Type B pancreatic cell (in vitro differentiated cells): ENCODE data around the gene COL1A2. TPM values are rescaled to one million over a fixed set of nuclear protein-coding genes. Genes with fewer than 3 reads are reported as not detected.

ENCODE experiments used
- DNase-seq: peaks from one replicate; pipeline ENCODE4 v3.0.0; 2021; ENCODE audit warnings: mixed read lengths; ENCODE audit not compliant: unreplicated experiment; ENCODE audit errors: extremely low spot score
- H3K27ac Mint-ChIP-seq: 2 replicates; pipeline ENCODE4 v1.8.0; 2021; ENCODE audit warnings: mild to moderate bottlenecking, mixed read lengths
- H3K27me3 Mint-ChIP-seq: 2 replicates; pipeline ENCODE4 v1.8.0; 2021; ENCODE audit warnings: mixed read lengths
- H3K36me3 Mint-ChIP-seq: 2 replicates; pipeline ENCODE4 v1.8.0; 2021; ENCODE audit warnings: mixed read lengths
- H3K4me1 Mint-ChIP-seq: one replicate; pipeline ENCODE4 v1.8.0; 2021; ENCODE audit warnings: mixed read lengths; ENCODE audit not compliant: unreplicated experiment
- H3K4me3 Mint-ChIP-seq: 2 replicates; pipeline ENCODE4 v1.8.0; 2021; ENCODE audit warnings: mild to moderate bottlenecking, mixed read lengths
- H3K9me3 Mint-ChIP-seq: 2 replicates; pipeline ENCODE4 v1.8.0; 2021; ENCODE audit warnings: mixed read lengths
- long read RNA-seq: library from polyadenylated mRNA; unstranded; transcript quantifications from one replicate; pipeline ENCODE4 v2.0.0, GENCODE V29; 2020
- total RNA-seq: library from RNA; stranded (reverse); gene quantifications from 2 replicates; pipeline ENCODE4 v1.2.1, GENCODE V29; 2021; ENCODE audit warnings: low replicate concordance
- TF ChIP-seq, protein P1 (sequence below): fragments of 200-600 bp; sonication (generic); conservative IDR thresholded peaks from 2 replicates; pipeline ENCODE4 v1.5.0; 2021; ENCODE audit warnings: antibody characterized with exemption, mild to moderate bottlenecking

COL1A2 gene
- 23.0 and 692 TPM in 2 replicates for total RNA-seq
- long read RNA-seq, partial matches to known transcripts, result 12 of 20 reads
- long read RNA-seq, other reads (novel, unspliced or antisense), result 8 of 20 reads

DNA sequence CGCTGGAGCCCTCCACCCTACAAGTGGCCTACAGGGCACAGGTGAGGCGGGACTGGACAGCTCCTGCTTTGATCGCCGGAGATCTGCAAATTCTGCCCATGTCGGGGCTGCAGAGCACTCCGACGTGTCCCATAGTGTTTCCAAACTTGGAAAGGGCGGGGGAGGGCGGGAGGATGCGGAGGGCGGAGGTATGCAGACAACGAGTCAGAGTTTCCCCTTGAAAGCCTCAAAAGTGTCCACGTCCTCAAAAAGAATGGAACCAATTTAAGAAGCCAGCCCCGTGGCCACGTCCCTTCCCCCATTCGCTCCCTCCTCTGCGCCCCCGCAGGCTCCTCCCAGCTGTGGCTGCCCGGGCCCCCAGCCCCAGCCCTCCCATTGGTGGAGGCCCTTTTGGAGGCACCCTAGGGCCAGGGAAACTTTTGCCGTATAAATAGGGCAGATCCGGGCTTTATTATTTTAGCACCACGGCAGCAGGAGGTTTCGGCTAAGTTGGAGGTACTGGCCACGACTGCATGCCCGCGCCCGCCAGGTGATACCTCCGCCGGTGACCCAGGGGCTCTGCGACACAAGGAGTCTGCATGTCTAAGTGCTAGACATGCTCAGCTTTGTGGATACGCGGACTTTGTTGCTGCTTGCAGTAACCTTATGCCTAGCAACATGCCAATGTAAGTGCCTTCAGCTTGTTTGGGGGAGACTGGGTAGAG lies at the start of gene COL1A2:
COL1A2 (plus strand) TSS at position 459 of the 704 bp plus-strand sequence; CDS start at position 596, 137 bp downstream.
- peak within 1 kb of the TSS; percentile 80 for H3K27ac Mint-ChIP-seq
- H3K4me1 Mint-ChIP-seq, result peaks cover 27% of the 10 kb centered on the region
- TF ChIP-seq, protein P1, sequence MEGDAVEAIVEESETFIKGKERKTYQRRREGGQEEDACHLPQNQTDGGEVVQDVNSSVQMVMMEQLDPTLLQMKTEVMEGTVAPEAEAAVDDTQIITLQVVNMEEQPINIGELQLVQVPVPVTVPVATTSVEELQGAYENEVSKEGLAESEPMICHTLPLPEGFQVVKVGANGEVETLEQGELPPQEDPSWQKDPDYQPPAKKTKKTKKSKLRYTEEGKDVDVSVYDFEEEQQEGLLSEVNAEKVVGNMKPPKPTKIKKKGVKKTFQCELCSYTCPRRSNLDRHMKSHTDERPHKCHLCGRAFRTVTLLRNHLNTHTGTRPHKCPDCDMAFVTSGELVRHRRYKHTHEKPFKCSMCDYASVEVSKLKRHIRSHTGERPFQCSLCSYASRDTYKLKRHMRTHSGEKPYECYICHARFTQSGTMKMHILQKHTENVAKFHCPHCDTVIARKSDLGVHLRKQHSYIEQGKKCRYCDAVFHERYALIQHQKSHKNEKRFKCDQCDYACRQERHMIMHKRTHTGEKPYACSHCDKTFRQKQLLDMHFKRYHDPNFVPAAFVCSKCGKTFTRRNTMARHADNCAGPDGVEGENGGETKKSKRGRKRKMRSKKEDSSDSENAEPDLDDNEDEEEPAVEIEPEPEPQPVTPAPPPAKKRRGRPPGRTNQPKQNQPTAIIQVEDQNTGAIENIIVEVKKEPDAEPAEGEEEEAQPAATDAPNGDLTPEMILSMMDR, result no peak
- peaks cover 18% of the 10 kb centered on the region for H3K27me3 Mint-ChIP-seq
- peak; percentile 81 for DNase-seq
- no peaks in the 10 kb centered on the region for H3K9me3 Mint-ChIP-seq
- H3K4me3 Mint-ChIP-seq, result peak within 1 kb of the TSS; percentile 94
- peaks cover 9% of the 10 kb centered on the region for H3K36me3 Mint-ChIP-seq

DNA sequence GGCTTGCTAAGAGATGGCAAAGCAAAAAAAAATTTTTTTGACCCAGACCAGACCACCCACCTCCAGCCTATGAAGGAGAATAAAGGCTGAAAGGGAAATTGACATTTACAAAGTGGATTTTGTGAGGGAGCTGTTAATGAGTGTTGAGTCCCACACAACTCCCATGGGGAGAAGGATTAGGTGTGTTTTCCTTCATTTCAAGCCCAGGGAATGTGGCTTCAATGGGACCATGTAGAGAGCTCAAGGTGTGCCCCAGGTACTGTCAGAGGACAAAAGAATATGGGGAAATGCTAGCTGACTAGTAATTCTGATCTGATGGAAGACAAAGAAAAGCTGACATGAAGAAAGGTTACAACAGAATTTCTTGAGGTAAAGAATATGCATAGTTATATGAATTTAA lies 48.8 kb upstream of the COL1A2 start:
- peaks cover 31% of the 10 kb centered on the region for H3K4me1 Mint-ChIP-seq
- DNase-seq, result no peak
- H3K27me3 Mint-ChIP-seq, result peaks cover 13% of the 10 kb centered on the region
- H3K9me3 Mint-ChIP-seq, result peaks cover 4% of the 10 kb centered on the region
- H3K36me3 Mint-ChIP-seq, result no peaks in the 10 kb centered on the region
- no peak overlapping the region for H3K4me3 Mint-ChIP-seq
- peak overlapping the region; percentile 13 for H3K27ac Mint-ChIP-seq
- TF ChIP-seq, protein P1, result no peak

DNA sequence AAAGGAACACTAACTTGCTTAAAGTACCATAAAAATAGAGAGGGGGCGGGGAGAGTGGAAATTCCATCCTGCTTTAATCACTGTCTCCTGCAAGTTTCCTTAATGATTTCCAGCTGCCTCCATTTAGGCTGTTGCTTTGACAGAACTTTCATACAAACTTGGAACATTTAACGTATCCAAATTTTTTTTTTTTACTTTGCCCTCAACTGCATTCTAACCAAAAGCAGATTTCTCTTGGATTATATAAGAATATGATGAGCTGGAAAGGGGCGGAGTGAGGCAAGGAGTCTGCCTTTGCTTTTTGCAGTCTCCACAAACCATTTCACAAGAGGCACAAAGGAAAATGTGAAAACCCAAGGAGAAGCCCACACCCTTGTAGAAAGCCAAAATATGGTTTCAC lies 46.6 kb upstream of the COL1A2 start:
- TF ChIP-seq, protein P1, result no peak
- H3K27me3 Mint-ChIP-seq, result peaks cover 21% of the 10 kb centered on the region
- peak overlapping the region; percentile 55 for H3K4me3 Mint-ChIP-seq
- H3K4me1 Mint-ChIP-seq, result peaks cover 48% of the 10 kb centered on the region
- H3K9me3 Mint-ChIP-seq, result peaks cover 4% of the 10 kb centered on the region
- peak overlapping the region; percentile 46 for H3K27ac Mint-ChIP-seq
- no peak for DNase-seq
- H3K36me3 Mint-ChIP-seq, result no peaks in the 10 kb centered on the region

DNA sequence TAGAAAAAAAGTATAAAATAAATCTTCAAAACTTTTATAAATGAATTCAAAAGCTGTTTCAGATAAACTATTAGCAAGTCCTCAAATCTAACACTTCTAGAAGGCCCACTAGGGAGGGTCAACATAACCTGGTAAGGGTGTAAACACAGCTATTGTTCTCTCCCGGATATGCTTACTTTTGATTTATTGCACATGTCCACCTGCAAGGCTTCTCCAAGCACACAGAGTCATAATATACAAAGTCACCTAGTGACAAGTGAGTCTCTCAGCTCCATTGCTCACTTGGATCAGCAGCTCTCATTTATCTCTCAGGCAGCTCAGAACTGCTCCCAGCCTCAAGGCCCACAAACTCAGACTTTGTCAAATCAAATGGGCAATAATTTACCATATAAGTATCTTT lies 44.0 kb upstream of the COL1A2 start:
- Mint-ChIP-seq H3K9me3 (peaks cover 4% of the 10 kb centered on the region), H3K4me3 (no peak overlapping the region), H3K27me3 (peaks cover 25% of the 10 kb centered on the region), H3K4me1 (peaks cover 62% of the 10 kb centered on the region), H3K36me3 (peaks cover 5% of the 10 kb centered on the region), H3K27ac (no peak overlapping the region)
- no peak for DNase-seq
- TF ChIP-seq, protein P1, result no peak

DNA sequence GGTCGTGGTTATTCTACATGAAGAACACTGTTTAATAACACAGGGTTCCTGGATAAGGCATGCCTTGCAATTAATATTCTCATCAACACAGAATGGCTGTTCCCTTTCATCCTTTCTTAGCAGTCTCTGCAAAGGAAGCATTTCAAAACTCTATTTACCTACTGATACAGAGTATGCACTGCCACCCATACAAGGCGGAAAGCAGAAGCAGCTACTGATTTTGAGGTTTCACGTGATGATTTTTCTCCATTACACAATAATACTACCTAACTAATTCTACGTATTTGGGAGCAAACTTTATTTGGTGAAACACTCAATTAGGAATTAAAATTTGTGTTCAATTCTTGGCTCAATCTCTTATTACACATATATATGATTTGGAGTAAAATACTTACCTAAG lies 43.0 kb upstream of the COL1A2 start:
- TF ChIP-seq, protein P1, result no peak
- Mint-ChIP-seq H3K36me3 (peaks cover 5% of the 10 kb centered on the region), H3K4me3 (no peak overlapping the region), H3K27me3 (peaks cover 20% of the 10 kb centered on the region), H3K9me3 (peaks cover 4% of the 10 kb centered on the region), H3K4me1 (peaks cover 53% of the 10 kb centered on the region), H3K27ac (no peak overlapping the region)
- no peak for DNase-seq
